Gastroesophageal sphincter (tissue), 3 donors: ENCODE results near the gene EPHA2.

Experiments
- CTCF ChIP-seq, 4 experiments: fragments of 200-600 bp in 2 of 4; fragments of 450-650 bp in 2 of 4; sonication (generic) in 1 of 4; IDR thresholded peaks; one replicate each; pipeline ENCODE4 v1.5.1; 2017 to 2019; ENCODE audit warnings: antibody characterized with exemption in 4 of 4, mild to moderate bottlenecking in 2 of 4, moderate library complexity in 2 of 4
- EP300 ChIP-seq: sonication (generic); formaldehyde crosslinking; IDR thresholded peaks from one replicate; pipeline ENCODE4 v1.6.1; 2017; ENCODE audit warnings: antibody characterized with exemption, mild to moderate bottlenecking

DNA sequence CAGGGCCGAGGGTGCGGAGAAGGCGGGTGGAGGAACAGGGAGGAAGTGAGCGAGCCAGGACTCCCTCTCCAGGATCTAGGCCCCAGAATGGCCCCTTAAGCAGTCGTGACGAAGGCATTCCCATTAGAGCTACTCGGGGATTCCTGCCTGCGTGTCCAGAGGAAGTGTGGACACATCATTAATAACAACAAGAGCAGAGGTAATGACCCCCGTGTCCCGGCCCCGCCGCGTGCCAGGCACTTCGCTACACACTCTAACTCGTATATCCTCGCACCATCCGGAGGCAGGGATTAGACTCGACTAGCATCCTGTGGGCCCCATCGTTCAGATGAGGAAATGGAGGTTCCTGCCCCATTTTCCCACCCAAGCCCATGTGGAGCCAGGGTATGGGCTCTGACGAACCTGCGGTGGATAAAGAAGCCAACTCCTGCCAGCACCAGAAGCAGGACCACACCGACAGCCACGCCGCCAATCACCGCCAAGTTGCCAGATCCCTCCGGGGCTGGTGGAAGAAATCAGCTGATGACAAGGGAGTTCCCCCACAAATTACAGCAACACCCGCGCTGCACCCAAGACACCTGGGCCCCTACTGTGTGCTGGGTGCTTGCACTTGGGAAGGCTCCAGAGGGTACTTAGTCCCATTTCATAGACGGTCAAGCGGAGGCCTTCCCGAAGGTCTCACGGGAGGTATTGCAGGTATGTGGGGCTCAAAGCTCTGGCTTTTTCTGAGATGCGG lies 21.6 kb downstream of the EPHA2 start:
- TF ChIP-seq EP300 (no peak), CTCF (IDR thresholded peaks at IDR 0.05) (no peak)
